HUES64 (cell line): ENCODE data around the gene LYVE1.

Source experiments
- H3K27ac ChIP-seq: 2 replicates; pipeline ENCODE4 v1.7.0; 2013; ENCODE audit warnings: low read depth, low read length, inconsistent platforms
- H3K27me3 ChIP-seq: 2 replicates; pipeline ENCODE4 v1.6.1; 2013; ENCODE audit warnings: mild to moderate bottlenecking, low read length; ENCODE audit not compliant: insufficient read depth
- H3K36me3 ChIP-seq: 2 replicates; pipeline ENCODE4 v1.6.1; 2013; ENCODE audit warnings: mild to moderate bottlenecking, low read length; ENCODE audit not compliant: insufficient read depth
- H3K4me1 ChIP-seq: 2 replicates; pipeline ENCODE4 v1.6.1; 2013; ENCODE audit warnings: mild to moderate bottlenecking, low read length, moderate library complexity; ENCODE audit not compliant: insufficient read depth
- H3K4me3 ChIP-seq: 2 replicates; pipeline ENCODE4 v1.5.1; 2013; ENCODE audit warnings: mild to moderate bottlenecking, low read length, moderate library complexity
- H3K9ac ChIP-seq: 2 replicates; pipeline ENCODE4 v1.6.1; 2013; ENCODE audit warnings: mild to moderate bottlenecking, low read depth, low read length
- H3K9me3 ChIP-seq: 2 replicates; pipeline ENCODE4 v1.6.1; 2013; ENCODE audit warnings: low read depth, low read length; ENCODE audit not compliant: insufficient read depth
- whole genome bisulfite sequencing: fragments of 150-250, 120-280 bp; methylation state at CpG from one replicate; pipeline ENCODE4 v1.1.7; 2013; ENCODE audit warnings: missing lambda C conversion rate; 5-methylcytosine and 5-hydroxymethylcytosine counted together

LYVE1 gene

GRCh38 chr11:10556590-10556989 is 11.9 kb downstream of the LYVE1 start:
- Histone ChIP-seq H3K9ac (no peak overlapping the region), H3K9me3 (no peaks in the 10 kb centered on the region), H3K27me3 (no peaks in the 10 kb centered on the region), H3K4me3 (no peak overlapping the region), H3K27ac (no peak overlapping the region), H3K36me3 (no peaks in the 10 kb centered on the region), H3K4me1 (peaks cover 3% of the 10 kb centered on the region; the same call in 1 of the 2 replicates)
- WGBS, result no CpG with 5 or more reads among the region's 1 CpG

- Histone ChIP-seq H3K4me3 (no peak overlapping the region), H3K4me1 (peaks cover 3% of the 10 kb centered on the region; the same call in 1 of the 2 replicates), H3K27ac (no peak overlapping the region), H3K9ac (no peak overlapping the region), H3K27me3 (no peaks in the 10 kb centered on the region), H3K36me3 (no peaks in the 10 kb centered on the region), H3K9me3 (no peaks in the 10 kb centered on the region)
- WGBS, result 97% methylated on average over 3 of the region's 3 CpGs
These were observed 16.6 kb downstream of the LYVE1 start for GRCh38 chr11:10551845-10552352.

GRCh38 chr11:10551290-10551592 is 17.2 kb downstream of the LYVE1 start:
- H3K4me3 ChIP-seq, result no peak overlapping the region
- H3K9ac ChIP-seq, result no peak overlapping the region
- H3K9me3 ChIP-seq, result no peaks in the 10 kb centered on the region
- H3K4me1 ChIP-seq, result peaks cover 3% of the 10 kb centered on the region; the same call in 1 of the 2 replicates
- H3K36me3 ChIP-seq, result no peaks in the 10 kb centered on the region
- WGBS, result 96% methylated on average over 4 of the region's 4 CpGs
- H3K27ac ChIP-seq, result no peak overlapping the region
- no peaks in the 10 kb centered on the region for H3K27me3 ChIP-seq

- Histone ChIP-seq H3K36me3 (no peaks in the 10 kb centered on the region), H3K4me1 (peaks cover 3% of the 10 kb centered on the region; the same call in 1 of the 2 replicates), H3K4me3 (no peak overlapping the region), H3K9ac (no peak overlapping the region), H3K9me3 (0 out of 2 replicates have a peak, but pooled peaks cover 2% of the 10 kb centered on the region), H3K27ac (no peak overlapping the region), H3K27me3 (no peaks in the 10 kb centered on the region)
- 91% methylated on average over 3 of the region's 3 CpGs for WGBS
These were observed 17.8 kb downstream of the LYVE1 start for GRCh38 chr11:10550503-10551289.

GRCh38 chr11:10544491-10545465 is 23.7 kb downstream of the LYVE1 start:
- Histone ChIP-seq H3K27ac (no peak overlapping the region), H3K9me3 (peaks cover 17% of the 10 kb centered on the region; the same call in 1 of the 2 replicates), H3K36me3 (no peaks in the 10 kb centered on the region), H3K27me3 (peaks cover 7% of the 10 kb centered on the region; the same call in 1 of the 2 replicates), H3K4me3 (no peak overlapping the region), H3K4me1 (0 out of 2 replicates have a peak, but pooled peaks cover 4% of the 10 kb centered on the region), H3K9ac (no peak overlapping the region)
- WGBS, result 87% methylated on average over 6 of the region's 7 CpGs

- H3K36me3 ChIP-seq, result no peaks in the 10 kb centered on the region
- peaks cover 17% of the 10 kb centered on the region; the same call in 1 of the 2 replicates for H3K9me3 ChIP-seq
- 96% methylated on average over 14 of the region's 14 CpGs for WGBS
- H3K27me3 ChIP-seq, result peaks cover 12% of the 10 kb centered on the region; the same call in 1 of the 2 replicates
- no peak overlapping the region for H3K27ac ChIP-seq
- no peak overlapping the region for H3K4me3 ChIP-seq
- H3K9ac ChIP-seq, result no peak overlapping the region
- H3K4me1 ChIP-seq, result 0 out of 2 replicates have a peak, but pooled peaks cover 4% of the 10 kb centered on the region
These were observed 24.7 kb downstream of the LYVE1 start for GRCh38 chr11:10543782-10544181.

GRCh38 chr11:10542776-10543175 is 25.7 kb downstream of the LYVE1 start:
- H3K36me3 ChIP-seq, result no peaks in the 10 kb centered on the region
- no peak overlapping the region for H3K9ac ChIP-seq
- WGBS, result 97% methylated on average over 3 of the region's 3 CpGs
- peaks cover 12% of the 10 kb centered on the region; the same call in 1 of the 2 replicates for H3K27me3 ChIP-seq
- no peak overlapping the region for H3K27ac ChIP-seq
- no peak overlapping the region for H3K4me3 ChIP-seq
- H3K9me3 ChIP-seq, result peaks cover 17% of the 10 kb centered on the region; the same call in 1 of the 2 replicates
- 0 out of 2 replicates have a peak, but pooled peaks cover 4% of the 10 kb centered on the region for H3K4me1 ChIP-seq

GRCh38 chr11:10541561-10541930 is 26.9 kb downstream of the LYVE1 start:
- peak overlapping the region; percentile 99 for H3K4me3 ChIP-seq
- WGBS, result 74% methylated on average over 5 of the region's 5 CpGs
- peaks cover 17% of the 10 kb centered on the region; the same call in 1 of the 2 replicates for H3K9me3 ChIP-seq
- H3K9ac ChIP-seq, result 0 out of 2 replicates have a peak overlapping the region, but pooled peaks have one; percentile 37
- no peak overlapping the region for H3K27ac ChIP-seq
- no peaks in the 10 kb centered on the region for H3K36me3 ChIP-seq
- H3K27me3 ChIP-seq, result peaks cover 12% of the 10 kb centered on the region; the same call in 1 of the 2 replicates
- H3K4me1 ChIP-seq, result 0 out of 2 replicates have a peak, but pooled peaks cover 4% of the 10 kb centered on the region

- Histone ChIP-seq H3K9ac (peak within 1 kb of the TSS; percentile 91), H3K4me1 (0 out of 2 replicates have a peak, but pooled peaks cover 4% of the 10 kb centered on the region), H3K36me3 (no peaks in the 10 kb centered on the region), H3K9me3 (peaks cover 16% of the 10 kb centered on the region; the same call in 1 of the 2 replicates), H3K4me3 (peak within 1 kb of the TSS; percentile 99), H3K27me3 (peaks cover 12% of the 10 kb centered on the region; the same call in 1 of the 2 replicates), H3K27ac (peak within 1 kb of the TSS; percentile 76)
- under 1% methylated on average over 54 of the region's 54 CpGs for WGBS
These were observed 27.4 kb downstream of the LYVE1 start, which contains the start of gene RNF141 for GRCh38 chr11:10540915-10541560. Gene RNF141, minus strand, starts transcription at chr11:10541187. Its CDS starts 7,029 bp downstream, at chr11:10534158.

GRCh38 chr11:10540546-10540914 is 27.9 kb downstream of the LYVE1 start:
- no peaks in the 10 kb centered on the region for H3K36me3 ChIP-seq
- H3K27ac ChIP-seq, result peak overlapping the region; percentile 76
- peaks cover 15% of the 10 kb centered on the region; the same call in 1 of the 2 replicates for H3K9me3 ChIP-seq
- peak overlapping the region; percentile 99 for H3K4me3 ChIP-seq
- 0 out of 2 replicates have a peak, but pooled peaks cover 4% of the 10 kb centered on the region for H3K4me1 ChIP-seq
- peak overlapping the region; percentile 91 for H3K9ac ChIP-seq
- peaks cover 12% of the 10 kb centered on the region; the same call in 1 of the 2 replicates for H3K27me3 ChIP-seq
- under 1% methylated on average over 25 of the region's 25 CpGs for WGBS
